Heart right ventricle (tissue), 16 donors: ENCODE data around the gene KIAA1671. TPM values are rescaled to one million over a fixed set of nuclear protein-coding genes. Genes with fewer than 3 reads are reported as not detected.
A peak's percentile ranks its signal among the peaks of the same experiment; 100 is the strongest.

Experiments
- ATAC-seq, 8 donors: fragments of 200-7000 bp; cut with Tn5 transposase; one replicate each; pipeline ENCODE4 v1.9.1; 2020; ENCODE audit warnings: mild to moderate bottlenecking in 8 of 8, moderate library complexity in 8 of 8, moderate number of reproducible peaks in 1 of 8
- DNase-seq, 2 donors: peaks; one replicate each; pipeline ENCODE4 v3.0.0-alpha.2; 2020
- H3K27ac ChIP-seq, 10 donors: fragments of 200-600 bp; sonication (generic) in 2 of 10; one replicate each; pipeline versions ENCODE4 v1.5.0 to v1.8.0; 2020 to 2022; ENCODE audit warnings: mild to moderate bottlenecking in 3 of 10
- H3K27me3 ChIP-seq, 7 donors: fragments of 200-600 bp; one replicate each; pipeline ENCODE4 v1.8.0; 2021 to 2022; ENCODE audit warnings: mild to moderate bottlenecking in 2 of 7
- H3K36me3 ChIP-seq, 9 donors: fragments of 200-600 bp; sonication (generic) in 1 of 9; one replicate each; pipeline versions ENCODE4 v1.5.0 to v1.8.0; 2020 to 2022; ENCODE audit warnings: mild to moderate bottlenecking in 2 of 9
- H3K4me1 ChIP-seq, 9 donors: fragments of 200-600 bp; sonication (generic) in 1 of 9; one replicate each; pipeline versions ENCODE4 v1.5.0 to v1.8.0; 2020 to 2022; ENCODE audit warnings: mild to moderate bottlenecking in 4 of 9
- H3K4me3 ChIP-seq, 10 donors: fragments of 200-600 bp; sonication (generic) in 2 of 10; one replicate each; pipeline versions ENCODE4 v1.5.0 to v1.8.0; 2020 to 2022; ENCODE audit warnings: mild to moderate bottlenecking in 7 of 10, moderate library complexity in 2 of 10
- H3K9me3 ChIP-seq, 11 donors: fragments of 200-600 bp in 10 of 11; sonication (generic) in 2 of 11; one replicate each; pipeline versions ENCODE4 v1.5.0 to v1.8.0; 2013 to 2022; ENCODE audit warnings: mild to moderate bottlenecking in 2 of 11, control low read depth in 1 of 11, moderate library complexity in 1 of 11
- CTCF ChIP-seq, 9 donors: fragments of 200-600 bp; sonication (generic) in 2 of 9; IDR thresholded peaks; one replicate each; pipeline versions ENCODE4 v1.5.0 to v1.8.0; 2021 to 2022; ENCODE audit warnings: antibody characterized with exemption in 9 of 9, mild to moderate bottlenecking in 5 of 9, moderate library complexity in 1 of 9
- WGBS, 2 donors: extraction: QIAGEN DNeasy Blood & Tissue Kit; methylation state at CpG; one replicate each; pipeline ENCODE4 v1.1.7; 2013; ENCODE audit warnings: inconsistent platforms in 1 of 2; 5-methylcytosine and 5-hydroxymethylcytosine counted together
- intact Hi-C, 10 donors: fragments of 100-400 bp; cut with DNase I; formaldehyde crosslinking; loops; one replicate each; pipeline versions ENCODE4 v1.11.1 to v1.14.2; 2022
- polyA plus RNA-seq, 2 donors: library from polyadenylated mRNA; stranded (reverse); fragments of 200-250 nt; gene quantifications; one replicate each; pipeline ENCODE4 v1.2.3, GENCODE V29; 2013
- total RNA-seq, 10 donors: library from RNA; stranded (reverse); fragmentation: NEBNext Ultra II Directional in 3 of 10; extraction: Animal tissue kit (Norgen Biotek cat#: 25700) in 3 of 10; gene quantifications; one replicate each; pipeline versions ENCODE4 v1.2.1 to v1.2.4, GENCODE V29; 2021 to 2023
- donor health status: Arrhythmogenic right ventricular cardiomyopathy.
- donor health status: ischemic (EF 13 %, LVEDD 7.1; RV severe dilation, severe dysfunction).
- donor health status: healthy with polysubstance abuse.
- donor health status: DM: no; HTN: yes; CAD: no.
- donor health status: DM: no; HTN: no; CAD: no.
- donor health status: ischemic (EF 25% LVEDD 6.9; RV normal size, moderate dysfunction).
- donor health status: ischemic (EF 25% LVEDD 5.7; RV mildly dilated, moderate dysfunction).
- donor health status: healthy.
- donor health status: DM: yes; HTN: yes; CAD: no.
- donor health status: Ischemic cardiomyopathy.
- donor health status: ischemic (EF 35%, LVEDD 5.7; RV mildly dilated, moderate dysfunction).
- donor health status: nonischemic (EF 11% LVEDD 7.7; RV severe dilation, severe dysfunction).
- donor health status: DM: yes; HTN: yes; CAD: no.
- donor health status: PGD.
- donor health status: ischemic (EF 29% LVEDD 5.4; RV normal size, mild dysfunction).
- donor health status: nonischemic (EF 23%, LVEDD 6.1; RV moderate dilation, normal function).

The KIAA1671 gene
- total and polyA plus RNA-seq, 12 donors = 2.9 to 26.2 (median 13.7) TPM

GRCh38 chr22:25078591-25078990 is 126.1 kb downstream of the KIAA1671 start:
- intact Hi-C loops = no loop called here
- Histone ChIP-seq H3K4me3 (no peak overlapping the region), H3K36me3 (no peaks in the 10 kb centered on the region), H3K27me3 (no peaks in the 10 kb centered on the region), H3K27ac (no peak overlapping the region), H3K4me1 (peaks cover 0 to 33% (median 10%) of the 10 kb centered on the region in 9 donors), H3K9me3 (no peaks in the 10 kb centered on the region)
- no peak for ATAC-seq
- no peak for TF ChIP-seq CTCF (IDR thresholded peaks at IDR 0.05)
- DNase-seq = no peak
- 84 to 86% methylated on average over 6 of the region's 6 CpGs for WGBS, 2 donors

- Histone ChIP-seq H3K4me3 (no peak overlapping the region), H3K9me3 (peaks cover 0 to 5% (median 0%) of the 10 kb centered on the region in 11 donors), H3K27ac (no peak overlapping the region), H3K4me1 (peaks cover 0 to 49% (median 12%) of the 10 kb centered on the region in 9 donors), H3K36me3 (no peaks in the 10 kb centered on the region), H3K27me3 (no peaks in the 10 kb centered on the region)
- TF ChIP-seq CTCF (IDR thresholded peaks at IDR 0.05) = no peak
- intact Hi-C loops = loop anchor here in 3 of 10 donors (5.0 to 10.0 kb wide), 2 partner anchors 91 to 94 kb away; no protein-coding TSS in a partner anchor
- DNase-seq (no peak), ATAC-seq (no peak)
- 66 to 71% methylated on average over 3 of the region's 3 CpGs for WGBS, 2 donors
These were observed 128.3 kb downstream of the KIAA1671 start for GRCh38 chr22:25080855-25081254.

- 17 to 39% methylated on average over 3 of the region's 3 CpGs for WGBS, 2 donors
- Histone ChIP-seq H3K4me1 (peaks cover 0 to 51% (median 15%) of the 10 kb centered on the region in 9 donors), H3K27ac (no peak overlapping the region), H3K36me3 (no peaks in the 10 kb centered on the region), H3K9me3 (peaks cover 0 to 5% (median 0%) of the 10 kb centered on the region in 11 donors), H3K4me3 (no peak overlapping the region), H3K27me3 (no peaks in the 10 kb centered on the region)
- peak in 4 of 8 donors; percentile 29 to 44 (median 35) for ATAC-seq
- TF ChIP-seq CTCF (IDR thresholded peaks at IDR 0.05) = peak; percentile 18 to 66 (median 57)
- DNase-seq = no peak
- intact Hi-C loops = loop anchor here in 3 of 10 donors (5.0 to 10.0 kb wide), 2 partner anchors 91 to 93 kb away; no protein-coding TSS in a partner anchor
These were observed 128.9 kb downstream of the KIAA1671 start for GRCh38 chr22:25081409-25081824.

- peaks cover 0 to 5% (median 0%) of the 10 kb centered on the region in 11 donors for H3K9me3 ChIP-seq
- no peak for ATAC-seq
- H3K27ac ChIP-seq = no peak overlapping the region
- H3K27me3 ChIP-seq = no peaks in the 10 kb centered on the region
- no peak overlapping the region for H3K4me3 ChIP-seq
- no peak for DNase-seq
- 94 to 95% methylated on average over 3 of the region's 3 CpGs for WGBS, 2 donors
- H3K36me3 ChIP-seq = no peaks in the 10 kb centered on the region
- intact Hi-C loops = loop anchor here in 3 of 10 donors (5.0 to 10.0 kb wide), 2 partner anchors 90 to 93 kb away; no protein-coding TSS in a partner anchor
- H3K4me1 ChIP-seq = peaks cover 0 to 51% (median 21%) of the 10 kb centered on the region in 9 donors
- TF ChIP-seq CTCF (IDR thresholded peaks at IDR 0.05) = no peak
These were observed 129.6 kb downstream of the KIAA1671 start for GRCh38 chr22:25082096-25082495.
